GM19023 (cell line): ENCODE measurements around the gene ABI3BP.
"Not testable (repeated sequence)": the region's sequence is repeated elsewhere in the genome, so short reads cannot be mapped to it uniquely, and the experiment has no call there.

Experiments used
- ATAC-seq: cut with Tn5 transposase; IDR thresholded peaks from one replicate; pipeline ENCODE4 v1.9.1; 2021; ENCODE audit warnings: mild to moderate bottlenecking, moderate library complexity; ENCODE audit not compliant: unreplicated experiment

The ABI3BP gene

GRCh38 chr3:100947119-100947518 lies 46.1 kb downstream of the ABI3BP start:
- ATAC-seq, result no peak

- ATAC-seq, result not testable (repeated sequence)
Measured at GRCh38 chr3:100946096-100946495, 47.1 kb downstream of the ABI3BP start.

- no peak for ATAC-seq
Measured at GRCh38 chr3:100941451-100941850, 51.8 kb downstream of the ABI3BP start.

- ATAC-seq, result no peak
Measured at GRCh38 chr3:100941041-100941440, 52.2 kb downstream of the ABI3BP start.

GRCh38 chr3:100936931-100937330 lies 56.3 kb downstream of the ABI3BP start:
- no peak for ATAC-seq

GRCh38 chr3:100932491-100932890 lies 60.7 kb downstream of the ABI3BP start:
- ATAC-seq, result no peak

- no peak for ATAC-seq
Measured at GRCh38 chr3:100928638-100929428, 64.4 kb downstream of the ABI3BP start.

GRCh38 chr3:100927775-100928174 lies 65.4 kb downstream of the ABI3BP start:
- ATAC-seq, result no peak

- no peak for ATAC-seq
Measured at GRCh38 chr3:100915706-100916495, 77.3 kb downstream of the ABI3BP start.

- no peak for ATAC-seq
Measured at GRCh38 chr3:100913870-100914648, 79.2 kb downstream of the ABI3BP start.

- no peak for ATAC-seq
Measured at GRCh38 chr3:100912976-100913545, 80.2 kb downstream of the ABI3BP start.

- no peak for ATAC-seq
Measured at GRCh38 chr3:100912571-100912970, 80.7 kb downstream of the ABI3BP start.

- ATAC-seq, result no peak
Measured at GRCh38 chr3:100911956-100912355, 81.3 kb downstream of the ABI3BP start.

- ATAC-seq, result no peak
Measured at GRCh38 chr3:100910986-100911385, 82.2 kb downstream of the ABI3BP start.

GRCh38 chr3:100902572-100902971 lies 90.6 kb downstream of the ABI3BP start:
- ATAC-seq, result no peak

- no peak for ATAC-seq
Measured at GRCh38 chr3:100900671-100901335, 92.4 kb downstream of the ABI3BP start.

GRCh38 chr3:100899440-100900091 lies 93.7 kb downstream of the ABI3BP start:
- ATAC-seq, result peak; percentile 64

- ATAC-seq, result no peak
Measured at GRCh38 chr3:100898681-100899080, 94.5 kb downstream of the ABI3BP start.

- ATAC-seq, result no peak
Measured at GRCh38 chr3:100896994-100897393, 96.2 kb downstream of the ABI3BP start.

- ATAC-seq, result no peak
Measured at GRCh38 chr3:100893590-100893989, 99.6 kb downstream of the ABI3BP start.
